HCT116 (cell line): ENCODE data around the gene HMGN3. TPM values are rescaled to one million over a fixed set of nuclear protein-coding genes. Genes with fewer than 3 reads are reported as not detected.

ENCODE experiments used
- ATAC-seq: fragments of 200-7000 bp; cut with Tn5 transposase; 2 replicates; pipeline ENCODE4 v1.9.1; 2020; ENCODE audit warnings: mild to moderate bottlenecking, moderate library complexity
- BruUV-seq: library from RNA; stranded (reverse); fragments of 400-500 nt; replicated peaks from 2 replicates; lab custom pipeline; 2021; lab: Mats Ljungman, UMichigan
- CTCF ChIA-PET: fragments of 300-600 bp; sonication (Branson Sonifier 250); formaldehyde crosslinking; loops from one replicate; lab custom pipeline; 2021; ENCODE audit warnings: antibody characterized with exemption; lab: Charles Lee
- POLR2A ChIA-PET: fragments of 300-600, 350-600 bp; sonication (Branson Sonifier 250); formaldehyde crosslinking; loops from one replicate; lab custom pipeline; 2021; ENCODE audit warnings: antibody characterized with exemption; lab: Charles Lee
- RAD21 ChIA-PET, 2 experiments: fragments of 300-600 bp; sonication (Branson Sonifier 250); formaldehyde crosslinking; loops; one replicate each; lab custom pipeline; 2023; ENCODE audit warnings: low total read pairs in 2 of 2; ENCODE audit not compliant: uncharacterized antibody in 2 of 2, unreplicated experiment in 2 of 2, low non-redundant PET in 1 of 2; lab: Charles Lee
- DNase-seq: peaks from one replicate; pipeline ENCODE4 v3.0.0-alpha.2; 2010; ENCODE audit warnings: low read depth, low spot score
- H2AFZ ChIP-seq: fragments of 200-600 bp; shearing (Covaris generic), sonication (generic); 2 replicates; pipeline ENCODE4 v1.6.1; 2017; ENCODE audit warnings: low read depth, mixed run types, mixed read lengths, antibody characterized with exemption, low read length; ENCODE audit not compliant: poor library complexity, severe bottlenecking
- H3K27ac ChIP-seq: 2 replicates; pipeline ENCODE4 v1.5.1; 2012; ENCODE audit warnings: low read depth, low read length
- H3K27me3 ChIP-seq: fragments of 200-600 bp; sonication (generic); 2 replicates; pipeline ENCODE4 v1.6.1; 2016; ENCODE audit warnings: mixed run types, low read length, mixed read lengths; ENCODE audit not compliant: insufficient read depth
- H3K36me3 ChIP-seq, 2 experiments: fragments of 200-500 bp in 1 of 2; fragments of 200-600 bp in 1 of 2; sonication (Bioruptor generic) in 1 of 2; sonication (generic) in 1 of 2; 2 replicates each; pipeline versions ENCODE4 v1.5.1 to v1.6.1; 2014 to 2016; ENCODE audit warnings: low read length in 2 of 2, inconsistent platforms in 1 of 2, mixed read lengths in 1 of 2, mixed run types in 1 of 2; ENCODE audit not compliant: insufficient read depth in 2 of 2, control insufficient read depth in 1 of 2
- H3K4me1 ChIP-seq, 2 experiments: fragments of 200-600 bp in 1 of 2; sonication (generic) in 1 of 2; 2 replicates each; pipeline versions ENCODE4 v1.5.1 to v1.6.1; 2012 to 2017; ENCODE audit warnings: low read length in 2 of 2, inconsistent platforms in 1 of 2, mild to moderate bottlenecking in 1 of 2, mixed read lengths in 1 of 2, mixed run types in 1 of 2, moderate library complexity in 1 of 2; ENCODE audit not compliant: insufficient read depth in 2 of 2, control insufficient read depth in 1 of 2
- H3K4me2 ChIP-seq: fragments of 200-600 bp; sonication (generic); 2 replicates; pipeline ENCODE4 v1.6.1; 2017; ENCODE audit warnings: mixed run types, low read length, mixed read lengths
- H3K4me3 ChIP-seq, 2 experiments: fragments of 200-600 bp in 1 of 2; sonication (generic) in 1 of 2; replicated peaks in 1 of 2; 2 replicates each; pipeline ENCODE4 v1.5.1; 2011 to 2016; ENCODE audit warnings: low read length in 2 of 2, control low read depth in 1 of 2, low read depth in 1 of 2, mild to moderate bottlenecking in 1 of 2, mixed read lengths in 1 of 2, mixed run types in 1 of 2
- H3K79me2 ChIP-seq: fragments of 200-600 bp; sonication (generic); 2 replicates; pipeline ENCODE4 v1.6.1; 2017; ENCODE audit warnings: mild to moderate bottlenecking, mixed run types, low read length, moderate library complexity, mixed read lengths; ENCODE audit not compliant: insufficient read depth
- H3K9ac ChIP-seq: fragments of 200-600 bp; sonication (generic); 2 replicates; pipeline ENCODE4 v1.6.1; 2016; ENCODE audit warnings: low read length, mixed read lengths
- H3K9me2 ChIP-seq: fragments of 200-600 bp; sonication (generic), shearing (Covaris generic); 2 replicates; pipeline ENCODE4 v1.6.1; 2017; ENCODE audit warnings: mixed run types, mild to moderate bottlenecking, moderate library complexity; ENCODE audit not compliant: insufficient read depth
- H3K9me3 ChIP-seq, 2 experiments: fragments of 200-500 bp in 1 of 2; fragments of 200-600 bp in 1 of 2; sonication (Bioruptor generic) in 1 of 2; sonication (generic) in 1 of 2; 2 replicates each; pipeline ENCODE4 v1.6.1; 2014 to 2017; ENCODE audit warnings: low read length in 2 of 2, mixed read lengths in 2 of 2, inconsistent platforms in 1 of 2, low read depth in 1 of 2, mild to moderate bottlenecking in 1 of 2, mixed run types in 1 of 2, moderate library complexity in 1 of 2; ENCODE audit not compliant: control insufficient read depth in 1 of 2, insufficient read depth in 1 of 2
- H4K20me1 ChIP-seq: fragments of 200-600 bp; sonication (generic), shearing (Covaris generic); 2 replicates; pipeline ENCODE4 v1.6.1; 2017; ENCODE audit warnings: mixed run types, mild to moderate bottlenecking, moderate library complexity; ENCODE audit not compliant: insufficient read depth
- CBX3 ChIP-seq: IDR thresholded peaks from 2 replicates; pipeline ENCODE4 v1.6.1; 2012; ENCODE audit warnings: low read depth
- CEBPB ChIP-seq: IDR thresholded peaks from 2 replicates; pipeline ENCODE4 v1.6.1; 2012; ENCODE audit warnings: low read depth
- EGR1 ChIP-seq: IDR thresholded peaks from 2 replicates; pipeline ENCODE4 v1.6.1; 2012; ENCODE audit warnings: low read depth
- ELF1 ChIP-seq: IDR thresholded peaks from 2 replicates; pipeline ENCODE4 v1.6.1; 2012; ENCODE audit warnings: low read depth, borderline replicate concordance
- EZH2phosphoT487 ChIP-seq: fragments of 200-600 bp; IDR thresholded peaks from 2 replicates; pipeline ENCODE4 v1.6.1; 2018; ENCODE audit warnings: antibody characterized with exemption, borderline replicate concordance
- POLR2AphosphoS5 ChIP-seq: IDR thresholded peaks from 2 replicates; pipeline ENCODE4 v1.6.1; 2011; ENCODE audit warnings: mild to moderate bottlenecking, low read depth, low read length, moderate library complexity
- RAD21 ChIP-seq: IDR thresholded peaks from 2 replicates; pipeline ENCODE4 v1.6.1; 2012; ENCODE audit warnings: low read depth, mild to moderate bottlenecking
- SIN3A ChIP-seq: IDR thresholded peaks from 2 replicates; pipeline ENCODE4 v1.6.1; 2012; ENCODE audit warnings: low read depth
- SRF ChIP-seq: IDR thresholded peaks from 2 replicates; pipeline ENCODE4 v1.6.1; 2012; ENCODE audit warnings: low read depth
- TCF7L2 ChIP-seq: IDR thresholded peaks from 2 replicates; pipeline ENCODE4 v1.7.0; 2011; ENCODE audit warnings: borderline replicate concordance, inconsistent platforms; ENCODE audit not compliant: insufficient read depth, insufficient read length; ENCODE audit errors: extremely low read depth
- YY1 ChIP-seq: IDR thresholded peaks from 2 replicates; pipeline ENCODE4 v1.6.1; 2011; ENCODE audit warnings: low read length, low read depth, moderate library complexity, mild to moderate bottlenecking; ENCODE audit not compliant: insufficient replicate concordance; ENCODE audit errors: extremely low read depth
- ZFX ChIP-seq: fragments of 450-650 bp; IDR thresholded peaks from 2 replicates; pipeline ENCODE4 v1.6.1; 2017
- ZNF274 ChIP-seq: fragments of 200-500 bp; sonication (Bioruptor generic); IDR thresholded peaks from 2 replicates; pipeline ENCODE4 v1.6.1; 2014; ENCODE audit warnings: mild to moderate bottlenecking, low read depth, low read length, inconsistent platforms
- intact Hi-C: fragments of 100-400 bp; cut with micrococcal nuclease; formaldehyde crosslinking; loops from 2 replicates; pipeline ENCODE4 v1.10.0; 2022
- total RNA-seq: library from RNA; stranded (reverse); gene quantifications from one replicate; pipeline ENCODE4 v1.2.1, GENCODE V29; 2021; ENCODE audit not compliant: unreplicated experiment
- TF ChIP-seq, protein P1 (sequence below), 3 experiments: fragments of 200-600 bp in 1 of 3; sonication (generic) in 1 of 3; IDR thresholded peaks in 2 of 3; conservative IDR thresholded peaks in 1 of 3; 2 replicates each; pipeline ENCODE4 v1.5.1; 2012 to 2017; ENCODE audit warnings: low read depth in 2 of 3, low read length in 2 of 3, antibody characterized with exemption in 1 of 3, borderline replicate concordance in 1 of 3, control low read depth in 1 of 3, mild to moderate bottlenecking in 1 of 3, mixed read lengths in 1 of 3, mixed run types in 1 of 3, moderate library complexity in 1 of 3; ENCODE audit not compliant: insufficient read depth in 1 of 3
- TF ChIP-seq, protein P2 (sequence below): IDR thresholded peaks from 2 replicates; pipeline ENCODE4 v1.6.1; 2012; ENCODE audit warnings: low read depth

Gene HMGN3
- total RNA-seq, 1 experiment from 2014 or later = 60.5 TPM

DNA sequence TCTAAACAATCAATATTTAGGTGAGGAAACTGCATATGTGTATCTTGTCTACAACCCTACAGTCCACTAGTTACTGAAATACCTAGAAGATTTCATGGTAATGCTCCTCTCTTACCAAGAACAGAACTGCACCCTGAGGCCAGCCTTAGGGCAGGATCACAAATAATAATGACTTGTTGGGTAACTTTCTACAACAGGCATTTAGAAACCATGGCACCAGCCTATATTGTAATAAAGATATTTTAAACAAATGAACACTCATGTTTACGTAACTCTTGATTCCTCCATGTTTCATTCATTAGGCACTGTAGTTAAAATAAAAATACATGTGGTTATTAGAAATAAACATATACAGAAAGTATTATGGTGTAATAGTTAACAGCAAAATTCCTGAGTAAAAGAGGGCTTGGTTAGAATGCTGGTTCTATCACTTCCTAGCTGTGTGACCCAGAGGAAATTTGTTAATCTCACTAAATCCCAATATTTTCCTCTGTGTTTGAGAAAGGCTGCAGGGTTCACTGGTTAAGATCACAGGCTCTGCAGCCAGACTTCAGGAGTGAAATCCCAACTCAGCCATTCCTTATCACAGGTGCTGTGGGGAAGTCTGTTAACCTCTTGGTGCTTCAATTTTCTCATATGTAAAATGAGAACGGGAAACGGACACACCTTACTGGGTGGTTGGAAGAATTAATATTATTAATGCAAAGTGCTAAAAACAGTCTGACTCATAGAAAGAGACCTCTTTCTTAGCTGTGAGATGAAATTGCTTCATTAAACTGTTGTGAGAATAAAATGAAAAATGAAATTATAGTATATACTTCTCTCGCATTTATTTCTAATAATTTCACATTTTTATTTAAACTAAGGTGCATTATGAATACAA is 8.5 kb downstream of the HMGN3 start:
- Histone ChIP-seq H3K27ac (no peak overlapping the region), H3K9me3 (no peaks in the 10 kb centered on the region), H3K79me2 (peaks cover 47% of the 10 kb centered on the region), H3K36me3 (no peaks in the 10 kb centered on the region), H4K20me1 (no peaks in the 10 kb centered on the region), H3K27me3 (no peaks in the 10 kb centered on the region), H3K4me2 (no peak overlapping the region), H3K9me2 (no peaks in the 10 kb centered on the region), H3K4me3 (no peak overlapping the region), H3K4me1 (no peaks in the 10 kb centered on the region), H2AFZ (no peak overlapping the region), H3K9ac (no peak overlapping the region)
- no peak for TF ChIP-seq EGR1
- TF ChIP-seq SRF = no peak
- no peak for TF ChIP-seq CBX3
- TF ChIP-seq ZFX = no peak
- no peak for TF ChIP-seq ELF1
- TF ChIP-seq SIN3A = no peak
- no peak for TF ChIP-seq YY1
- TF ChIP-seq CEBPB = no peak
- no peak for TF ChIP-seq POLR2AphosphoS5
- TF ChIP-seq ZNF274 = no peak
- TF ChIP-seq RAD21 = no peak
- no peak for TF ChIP-seq TCF7L2
- TF ChIP-seq, protein P1, sequence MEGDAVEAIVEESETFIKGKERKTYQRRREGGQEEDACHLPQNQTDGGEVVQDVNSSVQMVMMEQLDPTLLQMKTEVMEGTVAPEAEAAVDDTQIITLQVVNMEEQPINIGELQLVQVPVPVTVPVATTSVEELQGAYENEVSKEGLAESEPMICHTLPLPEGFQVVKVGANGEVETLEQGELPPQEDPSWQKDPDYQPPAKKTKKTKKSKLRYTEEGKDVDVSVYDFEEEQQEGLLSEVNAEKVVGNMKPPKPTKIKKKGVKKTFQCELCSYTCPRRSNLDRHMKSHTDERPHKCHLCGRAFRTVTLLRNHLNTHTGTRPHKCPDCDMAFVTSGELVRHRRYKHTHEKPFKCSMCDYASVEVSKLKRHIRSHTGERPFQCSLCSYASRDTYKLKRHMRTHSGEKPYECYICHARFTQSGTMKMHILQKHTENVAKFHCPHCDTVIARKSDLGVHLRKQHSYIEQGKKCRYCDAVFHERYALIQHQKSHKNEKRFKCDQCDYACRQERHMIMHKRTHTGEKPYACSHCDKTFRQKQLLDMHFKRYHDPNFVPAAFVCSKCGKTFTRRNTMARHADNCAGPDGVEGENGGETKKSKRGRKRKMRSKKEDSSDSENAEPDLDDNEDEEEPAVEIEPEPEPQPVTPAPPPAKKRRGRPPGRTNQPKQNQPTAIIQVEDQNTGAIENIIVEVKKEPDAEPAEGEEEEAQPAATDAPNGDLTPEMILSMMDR (IDR thresholded peaks at IDR 0.05 in 2 of 3, conservative IDR thresholded peaks at IDR 0.05 in 1 of 3; ENCODE audit: borderline replicate concordance in 1 of 3, insufficient read depth in 1 of 3, low read depth in 2 of 3, low read length in 2 of 3) = no peak
- no peak for TF ChIP-seq EZH2phosphoT487
- TF ChIP-seq, protein P2, sequence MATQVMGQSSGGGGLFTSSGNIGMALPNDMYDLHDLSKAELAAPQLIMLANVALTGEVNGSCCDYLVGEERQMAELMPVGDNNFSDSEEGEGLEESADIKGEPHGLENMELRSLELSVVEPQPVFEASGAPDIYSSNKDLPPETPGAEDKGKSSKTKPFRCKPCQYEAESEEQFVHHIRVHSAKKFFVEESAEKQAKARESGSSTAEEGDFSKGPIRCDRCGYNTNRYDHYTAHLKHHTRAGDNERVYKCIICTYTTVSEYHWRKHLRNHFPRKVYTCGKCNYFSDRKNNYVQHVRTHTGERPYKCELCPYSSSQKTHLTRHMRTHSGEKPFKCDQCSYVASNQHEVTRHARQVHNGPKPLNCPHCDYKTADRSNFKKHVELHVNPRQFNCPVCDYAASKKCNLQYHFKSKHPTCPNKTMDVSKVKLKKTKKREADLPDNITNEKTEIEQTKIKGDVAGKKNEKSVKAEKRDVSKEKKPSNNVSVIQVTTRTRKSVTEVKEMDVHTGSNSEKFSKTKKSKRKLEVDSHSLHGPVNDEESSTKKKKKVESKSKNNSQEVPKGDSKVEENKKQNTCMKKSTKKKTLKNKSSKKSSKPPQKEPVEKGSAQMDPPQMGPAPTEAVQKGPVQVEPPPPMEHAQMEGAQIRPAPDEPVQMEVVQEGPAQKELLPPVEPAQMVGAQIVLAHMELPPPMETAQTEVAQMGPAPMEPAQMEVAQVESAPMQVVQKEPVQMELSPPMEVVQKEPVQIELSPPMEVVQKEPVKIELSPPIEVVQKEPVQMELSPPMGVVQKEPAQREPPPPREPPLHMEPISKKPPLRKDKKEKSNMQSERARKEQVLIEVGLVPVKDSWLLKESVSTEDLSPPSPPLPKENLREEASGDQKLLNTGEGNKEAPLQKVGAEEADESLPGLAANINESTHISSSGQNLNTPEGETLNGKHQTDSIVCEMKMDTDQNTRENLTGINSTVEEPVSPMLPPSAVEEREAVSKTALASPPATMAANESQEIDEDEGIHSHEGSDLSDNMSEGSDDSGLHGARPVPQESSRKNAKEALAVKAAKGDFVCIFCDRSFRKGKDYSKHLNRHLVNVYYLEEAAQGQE = no peak
- ChIA-PET RAD21 (no interaction called here), POLR2A (no interaction called here), CTCF (no interaction called here)
- no peak for DNase-seq
- BruUV-seq = no TSS peak
- no peak for ATAC-seq
- intact Hi-C loops = no loop called here
